DOHH2 (cell line): ENCODE results near the gene INPP4B.

ENCODE experiments used
- H3F3A ChIP-seq: fragments of 200-600 bp; sonication (generic), shearing (Covaris generic); 2 replicates; pipeline ENCODE4 v1.6.0; 2016; ENCODE audit warnings: antibody characterized with exemption, mild to moderate bottlenecking; ENCODE audit not compliant: control insufficient read depth, insufficient read depth
- H3K27ac ChIP-seq: fragments of 200-600 bp; sonication (generic); 2 replicates; pipeline ENCODE4 v1.5.1; 2014; ENCODE audit warnings: low read depth, mild to moderate bottlenecking, low read length, moderate library complexity
- H3K27me3 ChIP-seq: fragments of 200-600 bp; sonication (generic); 2 replicates; pipeline ENCODE4 v1.6.1; 2014; ENCODE audit warnings: mild to moderate bottlenecking, low read length, mixed read lengths; ENCODE audit not compliant: control insufficient read depth
- H3K36me3 ChIP-seq: fragments of 200-600 bp; sonication (generic); 2 replicates; pipeline ENCODE4 v1.6.1; 2014; ENCODE audit warnings: mild to moderate bottlenecking, low read length, moderate library complexity, mixed read lengths; ENCODE audit not compliant: control insufficient read depth
- H3K4me1 ChIP-seq: fragments of 200-600 bp; sonication (generic); 2 replicates; pipeline ENCODE4 v1.6.1; 2014; ENCODE audit warnings: mild to moderate bottlenecking, low read length, mixed read lengths; ENCODE audit not compliant: control insufficient read depth
- H3K4me2 ChIP-seq: fragments of 200-600 bp; sonication (generic); 2 replicates; pipeline ENCODE4 v1.6.0; 2014; ENCODE audit warnings: mild to moderate bottlenecking, low read length, moderate library complexity
- H3K4me3 ChIP-seq: fragments of 200-600 bp; sonication (generic); 2 replicates; pipeline ENCODE4 v1.5.1; 2014; ENCODE audit warnings: mild to moderate bottlenecking, low read length, mixed read lengths
- H3K79me2 ChIP-seq: fragments of 200-600 bp; sonication (generic); 2 replicates; pipeline ENCODE4 v1.6.1; 2014; ENCODE audit warnings: mild to moderate bottlenecking, low read length, mixed read lengths; ENCODE audit not compliant: control insufficient read depth
- H3K9me2 ChIP-seq: fragments of 200-600 bp; sonication (generic); replicated peaks from 2 replicates; pipeline ENCODE4 v1.6.1; 2014; ENCODE audit warnings: mild to moderate bottlenecking, low read length, mixed read lengths; ENCODE audit not compliant: control insufficient read depth
- H3K9me3 ChIP-seq: fragments of 200-600 bp; sonication (generic); 2 replicates; pipeline ENCODE4 v1.6.1; 2014; ENCODE audit warnings: antibody characterized with exemption, low read length, mixed read lengths; ENCODE audit not compliant: control insufficient read depth, insufficient read depth
- H4K20me1 ChIP-seq: fragments of 200-600 bp; sonication (generic); 2 replicates; pipeline ENCODE4 v1.6.0; 2014; ENCODE audit warnings: low read depth, mild to moderate bottlenecking, antibody characterized with exemption, low read length, moderate library complexity; ENCODE audit not compliant: control insufficient read depth, insufficient read depth
- CTCF ChIP-seq: fragments of 200-600 bp; sonication (generic); IDR thresholded peaks from one replicate; pipeline ENCODE4 v1.5.1; 2014; ENCODE audit warnings: antibody characterized with exemption, mild to moderate bottlenecking, low read depth, low read length; ENCODE audit not compliant: poor library complexity, severe bottlenecking
- EZH2phosphoT487 ChIP-seq: fragments of 200-600 bp; sonication (generic); IDR thresholded peaks from 2 replicates; pipeline ENCODE4 v1.6.1; 2017; ENCODE audit warnings: borderline replicate concordance, mild to moderate bottlenecking, antibody characterized with exemption, low read length, moderate library complexity, mixed read lengths

Gene INPP4B

GRCh38 chr4:142358656-142359055 is 487.4 kb downstream of the INPP4B start:
- Histone ChIP-seq H3K27ac (no peak overlapping the region), H3K4me3 (no peak overlapping the region), H3K79me2 (no peaks in the 10 kb centered on the region), H3F3A (no peaks in the 10 kb centered on the region), H3K27me3 (no peaks in the 10 kb centered on the region), H4K20me1 (no peaks in the 10 kb centered on the region), H3K9me3 (no peaks in the 10 kb centered on the region), H3K4me1 (no peaks in the 10 kb centered on the region), H3K4me2 (no peak overlapping the region), H3K36me3 (no peaks in the 10 kb centered on the region), H3K9me2 (no peaks in the 10 kb centered on the region)
- no peak for TF ChIP-seq CTCF
- no peak for TF ChIP-seq EZH2phosphoT487

GRCh38 chr4:142356801-142357200 is 489.3 kb downstream of the INPP4B start:
- H3K4me3 ChIP-seq: no peak overlapping the region
- H3K27me3 ChIP-seq: no peaks in the 10 kb centered on the region
- no peaks in the 10 kb centered on the region for H3K4me1 ChIP-seq
- no peaks in the 10 kb centered on the region for H3K9me3 ChIP-seq
- no peak for TF ChIP-seq CTCF
- TF ChIP-seq EZH2phosphoT487: no peak
- H3K79me2 ChIP-seq: no peaks in the 10 kb centered on the region
- no peak overlapping the region for H3K4me2 ChIP-seq
- no peaks in the 10 kb centered on the region for H4K20me1 ChIP-seq
- no peak overlapping the region for H3K27ac ChIP-seq
- H3K9me2 ChIP-seq: no peaks in the 10 kb centered on the region
- H3F3A ChIP-seq: no peaks in the 10 kb centered on the region
- H3K36me3 ChIP-seq: no peaks in the 10 kb centered on the region

DNA sequence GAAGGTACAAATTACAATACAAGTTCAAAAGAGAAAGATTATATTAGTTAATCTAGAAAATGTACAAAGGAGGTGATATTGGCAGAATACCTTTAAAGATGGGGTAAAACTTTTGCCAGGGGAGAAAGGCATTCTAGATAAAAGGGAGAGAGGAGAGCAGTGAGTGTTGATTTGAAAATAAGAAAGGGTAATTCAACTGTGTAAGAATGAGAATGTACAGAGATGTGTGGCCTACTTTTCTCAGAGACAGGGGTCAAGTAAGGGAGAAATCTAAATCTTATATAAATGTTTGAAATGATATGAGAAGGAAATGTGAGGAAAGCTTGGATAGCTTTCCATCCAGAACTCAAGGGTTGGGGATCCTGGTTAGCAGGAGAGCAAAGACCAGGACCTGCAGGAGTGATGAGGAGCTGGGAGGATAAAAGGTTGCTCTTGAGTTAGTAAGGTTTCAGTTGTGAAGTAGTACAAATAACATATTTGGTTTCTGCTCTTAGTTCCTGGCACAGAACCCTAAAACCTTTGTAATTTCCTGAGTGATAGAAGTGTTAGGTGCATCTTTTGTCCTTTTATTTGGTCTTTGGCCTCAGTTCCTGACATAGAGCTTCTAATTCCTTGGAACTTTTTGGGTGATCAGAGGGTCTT is 489.9 kb downstream of the INPP4B start:
- no peak overlapping the region for H3K4me2 ChIP-seq

More for the DNA sequence above, 489.9 kb downstream of the INPP4B start:
- H4K20me1 ChIP-seq: no peaks in the 10 kb centered on the region
- H3K9me2 ChIP-seq: no peaks in the 10 kb centered on the region
- H3K27ac ChIP-seq: no peak overlapping the region
- H3K27me3 ChIP-seq: no peaks in the 10 kb centered on the region
- H3K4me1 ChIP-seq: no peaks in the 10 kb centered on the region
- TF ChIP-seq EZH2phosphoT487 (no peak), CTCF (no peak)
- no peak overlapping the region for H3K4me3 ChIP-seq
- H3K9me3 ChIP-seq: no peaks in the 10 kb centered on the region
- no peaks in the 10 kb centered on the region for H3K79me2 ChIP-seq
- no peaks in the 10 kb centered on the region for H3K36me3 ChIP-seq
- no peaks in the 10 kb centered on the region for H3F3A ChIP-seq
